H1 (cell line): Measurements from ENCODE around the gene PHLDA2. TPM values are rescaled to one million over a fixed set of nuclear protein-coding genes. Genes with fewer than 3 reads are reported as not detected.
A peak's percentile ranks its signal among the peaks of the same experiment; 100 is the strongest.

ENCODE experiments used
- CTCF ChIA-PET: fragments of 300-600 bp; sonication (Branson Sonifier 250); formaldehyde crosslinking; loops from one replicate; lab custom pipeline; 2021; ENCODE audit not compliant: partially characterized antibody; lab: Charles Lee
- POLR2A ChIA-PET: fragments of 300-600 bp; sonication (Branson Sonifier 250); formaldehyde crosslinking; loops from one replicate; lab custom pipeline; 2021; ENCODE audit warnings: inconsistent platforms; ENCODE audit not compliant: partially characterized antibody; lab: Charles Lee
- DNase-seq, 2 experiments: peaks; one replicate each; pipeline versions ENCODE4 v3.0.0 to v3.0.0-alpha.2; 2010 to 2022; ENCODE audit warnings: low spot score in 2 of 2, low read depth in 1 of 2, mixed read lengths in 1 of 2
- FAIRE-seq: peaks from 2 replicates; lab custom pipeline; 2011; peaks lifted over from hg19 to GRCh38; lab: Jason Lieb, UNC
- H2AFZ ChIP-seq: 2 replicates; pipeline ENCODE4 v1.8.1; 2012; ENCODE audit warnings: low read length, inconsistent platforms
- H2AK5ac ChIP-seq: 2 replicates; pipeline ENCODE4 v1.6.1; 2013; ENCODE audit warnings: low read depth, low read length
- H2BK120ac ChIP-seq: replicated peaks from 2 replicates; pipeline ENCODE3; 2013; ENCODE audit warnings: low read depth, low read length, inconsistent platforms
- H2BK12ac ChIP-seq: 2 replicates; pipeline ENCODE4 v1.6.1; 2013; ENCODE audit warnings: low read depth, low read length
- H2BK15ac ChIP-seq: 2 replicates; pipeline ENCODE4 v1.6.1; 2013; ENCODE audit warnings: low read length
- H2BK20ac ChIP-seq: 2 replicates; pipeline ENCODE4 v1.6.1; 2013; ENCODE audit warnings: low read length
- H2BK5ac ChIP-seq: 2 replicates; pipeline ENCODE4 v1.6.1; 2013; ENCODE audit warnings: low read depth, low read length
- H3K14ac ChIP-seq: 2 replicates; pipeline ENCODE4 v1.6.1; 2013; ENCODE audit warnings: inconsistent platforms; ENCODE audit not compliant: insufficient read length
- H3K18ac ChIP-seq: 2 replicates; pipeline ENCODE4 v1.6.1; 2013; ENCODE audit warnings: low read length; ENCODE audit errors: extremely low read depth
- H3K23ac ChIP-seq: 2 replicates; pipeline ENCODE4 v1.6.1; 2013; ENCODE audit warnings: inconsistent platforms; ENCODE audit not compliant: insufficient read length
- H3K23me2 ChIP-seq: 2 replicates; pipeline ENCODE4 v1.6.1; 2013; ENCODE audit warnings: low read depth, low read length
- H3K27ac ChIP-seq: 2 replicates; pipeline ENCODE4 v1.6.1; 2011; ENCODE audit warnings: low read depth, low read length, inconsistent platforms
- H3K27me3 ChIP-seq, 4 experiments: replicated peaks in 1 of 4; 1 replicate in 1 of 4; 2 replicates in 3 of 4; pipeline versions ENCODE4 v1.6.1 to v1.8.1; 2011 to 2013; ENCODE audit warnings: low read length in 3 of 4, mild to moderate bottlenecking in 3 of 4, inconsistent platforms in 2 of 4, mixed read lengths in 2 of 4, moderate library complexity in 1 of 4; ENCODE audit not compliant: control insufficient read depth in 3 of 4, insufficient read depth in 3 of 4; ENCODE audit errors: extremely low read depth in 1 of 4
- H3K36me3 ChIP-seq, 4 experiments: 2 replicates each; pipeline versions ENCODE4 v1.6.1 to v1.8.1; 2011 to 2013; ENCODE audit warnings: mild to moderate bottlenecking in 4 of 4, low read length in 3 of 4, moderate library complexity in 2 of 4, control low read depth in 1 of 4, inconsistent platforms in 1 of 4; ENCODE audit not compliant: insufficient read depth in 4 of 4, control insufficient read depth in 2 of 4
- H3K4ac ChIP-seq: replicated peaks from 2 replicates; pipeline ENCODE3; 2013; ENCODE audit warnings: low read length, low read depth, mixed read lengths, inconsistent platforms; ENCODE audit not compliant: insufficient read length
- H3K4me1 ChIP-seq, 4 experiments: replicated peaks in 1 of 4; 1 replicate in 1 of 4; 2 replicates in 3 of 4; pipeline versions ENCODE4 v1.6.1 to v1.8.1; 2011 to 2013; ENCODE audit warnings: low read length in 3 of 4, inconsistent platforms in 2 of 4, mixed read lengths in 1 of 4; ENCODE audit not compliant: insufficient read depth in 4 of 4, control insufficient read depth in 3 of 4
- H3K4me2 ChIP-seq, 2 experiments: 2 replicates each; pipeline versions ENCODE4 v1.6.1 to v1.8.1; 2011 to 2013; ENCODE audit warnings: low read depth in 2 of 2, low read length in 2 of 2, control low read depth in 1 of 2, inconsistent platforms in 1 of 2, mild to moderate bottlenecking in 1 of 2; ENCODE audit not compliant: insufficient read depth in 1 of 2
- H3K4me3 ChIP-seq, 4 experiments: fragments of 200-600, 300-600 bp in 1 of 4; sonication (generic), shearing (Covaris generic), sonication (Bioruptor Twin) in 1 of 4; 2 replicates each; pipeline versions ENCODE4 v1.5.1 to v1.8.1; 2011 to 2016; ENCODE audit warnings: low read length in 4 of 4, low read depth in 3 of 4, control low read depth in 2 of 4, inconsistent platforms in 2 of 4, mild to moderate bottlenecking in 2 of 4, mixed read lengths in 1 of 4, moderate library complexity in 1 of 4; ENCODE audit not compliant: insufficient read depth in 2 of 4; ENCODE audit errors: extremely low read depth in 1 of 4
- H3K56ac ChIP-seq: replicated peaks from 2 replicates; pipeline ENCODE3; 2013; ENCODE audit warnings: low read depth, mild to moderate bottlenecking, mixed read lengths, low read length, inconsistent platforms; ENCODE audit not compliant: insufficient read length
- H3K79me1 ChIP-seq: 2 replicates; pipeline ENCODE4 v1.6.1; 2013; ENCODE audit warnings: low read depth, low read length, control low read depth
- H3K79me2 ChIP-seq, 2 experiments: 2 replicates each; pipeline versions ENCODE4 v1.6.1 to v1.8.1; 2012 to 2013; ENCODE audit warnings: low read length in 2 of 2, mild to moderate bottlenecking in 2 of 2, inconsistent platforms in 1 of 2; ENCODE audit not compliant: insufficient read depth in 2 of 2, control insufficient read depth in 1 of 2
- H3K9ac ChIP-seq, 4 experiments: replicated peaks in 1 of 4; 1 replicate in 1 of 4; 2 replicates in 3 of 4; pipeline versions ENCODE4 v1.6.1 to v1.8.1; 2011 to 2013; ENCODE audit warnings: low read depth in 3 of 4, low read length in 3 of 4, control low read depth in 2 of 4, mild to moderate bottlenecking in 2 of 4, moderate library complexity in 2 of 4, inconsistent platforms in 1 of 4; ENCODE audit errors: extremely low read depth in 1 of 4
- H3K9me3 ChIP-seq, 2 experiments: 2 replicates each; pipeline versions ENCODE4 v1.6.1 to v1.8.1; 2012 to 2013; ENCODE audit warnings: mild to moderate bottlenecking in 2 of 2, moderate library complexity in 2 of 2, control low read depth in 1 of 2, inconsistent platforms in 1 of 2, low read depth in 1 of 2, low read length in 1 of 2, mixed read lengths in 1 of 2; ENCODE audit not compliant: insufficient read depth in 2 of 2
- H4K20me1 ChIP-seq, 2 experiments: replicated peaks in 1 of 2; 2 replicates each; pipeline versions ENCODE3 to v1.8.1; 2011 to 2013; ENCODE audit warnings: inconsistent platforms in 2 of 2, low read length in 2 of 2, mild to moderate bottlenecking in 1 of 2; ENCODE audit not compliant: insufficient read depth in 2 of 2, control insufficient read depth in 1 of 2
- H4K5ac ChIP-seq: 2 replicates; pipeline ENCODE4 v1.6.1; 2013; ENCODE audit warnings: low read length, low read depth, mixed read lengths, inconsistent platforms; ENCODE audit not compliant: insufficient read length
- H4K8ac ChIP-seq: 2 replicates; pipeline ENCODE4 v1.8.0; 2013; ENCODE audit warnings: mild to moderate bottlenecking, moderate library complexity, low read length, inconsistent platforms; ENCODE audit not compliant: insufficient read depth; ENCODE audit errors: extremely low read depth
- H4K91ac ChIP-seq: replicated peaks from 2 replicates; pipeline ENCODE3; 2013; ENCODE audit warnings: low read length, mixed read lengths, inconsistent platforms; ENCODE audit not compliant: insufficient read length
- BCL11A ChIP-seq, 2 experiments: IDR thresholded peaks; one replicate each; pipeline ENCODE4 v1.6.1; 2011; ENCODE audit warnings: low read depth in 2 of 2, low read length in 2 of 2, mild to moderate bottlenecking in 2 of 2
- CEBPB ChIP-seq: IDR thresholded peaks from 2 replicates; pipeline ENCODE4 v1.6.1; 2012; ENCODE audit warnings: low read depth, low read length
- E2F6 ChIP-seq: IDR thresholded peaks from 2 replicates; pipeline ENCODE4 v1.6.1; 2012; ENCODE audit warnings: inconsistent platforms
- GTF2F1 ChIP-seq: IDR thresholded peaks from 2 replicates; pipeline ENCODE4 v1.6.1; 2012; ENCODE audit warnings: low read depth, low read length, improper control_type of control experiment, borderline replicate concordance
- HDAC6 ChIP-seq: IDR thresholded peaks from one replicate; pipeline ENCODE4 v1.7.1; 2012; ENCODE audit warnings: low read depth, mild to moderate bottlenecking, inconsistent platforms, low read length, moderate library complexity
- KDM1A ChIP-seq: fragments of 200-600, 300-600 bp; sonication (generic); IDR thresholded peaks from 2 replicates; pipeline ENCODE4 v1.7.1; 2016; ENCODE audit warnings: mild to moderate bottlenecking, low read length, borderline replicate concordance
- POLR2A ChIP-seq, 2 experiments: IDR thresholded peaks; 1 replicate in 1 of 2; 2 replicates in 1 of 2; pipeline ENCODE4 v1.6.1; 2011; ENCODE audit warnings: low read depth in 2 of 2, low read length in 2 of 2, mild to moderate bottlenecking in 2 of 2; ENCODE audit errors: control extremely low read depth in 1 of 2
- RXRA ChIP-seq: IDR thresholded peaks from 2 replicates; pipeline ENCODE4 v1.6.1; 2011; ENCODE audit warnings: low read depth, mild to moderate bottlenecking, low read length, moderate library complexity; ENCODE audit not compliant: insufficient read depth
- SIRT6 ChIP-seq: IDR thresholded peaks from one replicate; pipeline ENCODE4 v1.7.1; 2012; ENCODE audit warnings: low read length, inconsistent platforms
- SP2 ChIP-seq: IDR thresholded peaks from 2 replicates; pipeline ENCODE4 v1.6.1; 2012; ENCODE audit warnings: mild to moderate bottlenecking, low read length, inconsistent platforms
- SP4 ChIP-seq: IDR thresholded peaks from 2 replicates; pipeline ENCODE4 v1.6.1; 2012; ENCODE audit warnings: low read length, inconsistent platforms
- TAF1 ChIP-seq: IDR thresholded peaks from 2 replicates; pipeline ENCODE4 v1.6.1; 2011; ENCODE audit warnings: mild to moderate bottlenecking, low read depth, low read length
- WGBS, 2 experiments: shearing (Covaris generic) in 1 of 2; methylation state at CpG; one replicate each; pipeline versions ENCODE4 v1.1.6 to v1.1.7; 2013 to 2015; ENCODE audit warnings: low lambda C conversion rate in 2 of 2, mixed read lengths in 2 of 2, inconsistent platforms in 1 of 2, low coverage in 1 of 2, missing lambda C conversion rate in 1 of 2; ENCODE audit not compliant: insufficient replicate concordance in 2 of 2, insufficient coverage in 1 of 2, insufficient read length in 1 of 2; ENCODE audit errors: extremely low coverage in 1 of 2, missing lambda C conversion rate in 1 of 2; 5-methylcytosine and 5-hydroxymethylcytosine counted together
- polyA plus RNA-seq, 7 experiments: library from polyadenylated mRNA; depleted of rRNA in 3 of 7; stranded (reverse) in 5 of 7; unstranded in 2 of 7; fragments of >200 nt in 5 of 7; fragments of 200-250 nt in 2 of 7; gene quantifications; 1 replicate in 5 of 7; 2 replicates in 1 of 7; 4 replicates in 1 of 7; pipeline versions ENCODE4 v1.2.1 to v1.2.3, GENCODE V29; 2011 to 2013; ENCODE audit warnings: missing spikeins in 2 of 7, mixed read lengths in 2 of 7
- total RNA-seq: library from RNA; stranded (reverse); fragmentation: NEBNext Ultra II Directional; extraction: Animal tissue kit (Norgen Biotek cat#: 25700); gene quantifications from 2 replicates; pipeline ENCODE4 v1.2.1, GENCODE V29; 2021

Gene PHLDA2
- total and polyA plus RNA-seq, 2 of the 8 experiments (the other 6 are each of a cell fraction or from before 2014, with no cell fraction given), result 5.2 to 7.6 TPM

- H3K9me3 ChIP-seq, result no peaks in the 10 kb centered on the region; a peak in 1 of 4 replicates
- TF ChIP-seq TAF1, result no peak
- no peak for TF ChIP-seq RXRA
- TF ChIP-seq POLR2A (IDR thresholded peaks at IDR 0.05; ENCODE audit: control extremely low read depth in 1 of 2, low read depth in 2 of 2, low read length in 2 of 2), result no peak
- no peak for TF ChIP-seq E2F6
- TF ChIP-seq SIRT6, result no peak
- TF ChIP-seq SP2, result no peak
- no peak for TF ChIP-seq CEBPB
- no peak for TF ChIP-seq BCL11A (IDR thresholded peaks at IDR 0.05; ENCODE audit: low read depth in 2 of 2, low read length in 2 of 2)
- TF ChIP-seq GTF2F1, result no peak
- TF ChIP-seq KDM1A, result no peak
- TF ChIP-seq SP4, result no peak
- TF ChIP-seq HDAC6, result no peak
These were observed 47.9 kb downstream of the PHLDA2 start for GRCh38 chr11:2881076-2881980.

More at GRCh38 chr11:2881076-2881980, 47.9 kb downstream of the PHLDA2 start:
- H2AK5ac ChIP-seq, result no peak overlapping the region
- H3K27ac ChIP-seq, result no peak overlapping the region
- no peak overlapping the region for H4K91ac ChIP-seq
- FAIRE-seq, result no peak
- H3K4me3 ChIP-seq, result no peak overlapping the region
- no peak overlapping the region for H2AFZ ChIP-seq
- peaks cover 6 to 13% of the 10 kb centered on the region in 2 experiments for H4K20me1 ChIP-seq
- H3K79me2 ChIP-seq, result no peaks in the 10 kb centered on the region
- no peak overlapping the region for H3K14ac ChIP-seq
- peak overlapping the region; percentile 21 for H3K4ac ChIP-seq
- no peak overlapping the region for H2BK120ac ChIP-seq
- H4K8ac ChIP-seq, result no peak overlapping the region
- H3K79me1 ChIP-seq, result no peaks in the 10 kb centered on the region
- ChIA-PET CTCF (interaction anchor here (0.8 to 13.5 kb wide), 8 partner anchors 9 to 347 kb away, joined by 3 to 521 read pairs (median 4); no protein-coding TSS in a partner anchor), POLR2A (interaction anchor here (0.9 to 1.7 kb wide), 4 partner anchors 10 to 184 kb away, joined by 3 to 5 read pairs (median 4); no protein-coding TSS in a partner anchor)
- H2BK12ac ChIP-seq, result peak overlapping the region; percentile 50; the same call in 1 of the 2 replicates
- H3K36me3 ChIP-seq, result peaks cover 0 to 4% (median 0%) of the 10 kb centered on the region in 4 experiments; a peak in 1 of 8 replicates
- H3K18ac ChIP-seq, result no peak overlapping the region; the same call in 1 of the 2 replicates
- H3K23me2 ChIP-seq, result peaks cover 10% of the 10 kb centered on the region; the same call in 1 of the 2 replicates
- no peak overlapping the region for H3K23ac ChIP-seq
- H2BK20ac ChIP-seq, result no peak overlapping the region
- H3K4me1 ChIP-seq, result peaks cover 0 to 17% (median 14%) of the 10 kb centered on the region in 4 experiments; a peak in 6 of 7 replicates
- H4K5ac ChIP-seq, result no peak overlapping the region
- H2BK15ac ChIP-seq, result 0 out of 2 replicates have a peak overlapping the region, but pooled peaks have one; percentile 72
- 88% methylated on average over 19 of the region's 19 CpGs; no CpG with 5 or more reads in 1 of the 2 experiments for WGBS, 2 experiments
- no peak overlapping the region for H3K9ac ChIP-seq
- H2BK5ac ChIP-seq, result no peak overlapping the region
- peaks cover 2 to 67% (median 49%) of the 10 kb centered on the region in 4 experiments for H3K27me3 ChIP-seq
- DNase-seq, result no peak
- no peak overlapping the region for H3K4me2 ChIP-seq
- H3K56ac ChIP-seq, result no peak overlapping the region
